HG03066 (cell line): ENCODE measurements around the gene STOM.

Experiments used
- ATAC-seq: cut with Tn5 transposase; IDR thresholded peaks from one replicate; pipeline ENCODE4 v1.9.1; 2021; ENCODE audit warnings: low read depth; ENCODE audit not compliant: unreplicated experiment

STOM gene

GRCh38 chr9:121289772-121290370 lies 80.2 kb downstream of the STOM start:
- no peak for ATAC-seq

- no peak for ATAC-seq
These were observed 80.9 kb downstream of the STOM start for GRCh38 chr9:121289026-121289771.
